Effector memory CD4-positive, alpha-beta T cell (primary cell): Measurements from ENCODE around the gene KLHDC4.
A peak's percentile ranks its signal among the peaks of the same experiment; 100 is the strongest.
"Not testable (repeated sequence)": the region's sequence is repeated elsewhere in the genome, so short reads cannot be mapped to it uniquely, and the experiment has no call there.

Experiments
- DNase-seq, 3 donors: peaks; one replicate each; pipeline ENCODE4 v3.0.0-alpha.2; 2020
- H3K27ac ChIP-seq: 2 replicates; pipeline ENCODE4 v1.7.0; 2013; ENCODE audit warnings: mild to moderate bottlenecking, low read length, moderate library complexity; ENCODE audit not compliant: insufficient read depth, poor library complexity, severe bottlenecking
- H3K27me3 ChIP-seq: replicated peaks from 2 replicates; pipeline ENCODE4 v1.7.0; 2013; ENCODE audit warnings: mild to moderate bottlenecking, low read length; ENCODE audit not compliant: insufficient read depth, control insufficient read depth, poor library complexity, severe bottlenecking
- H3K36me3 ChIP-seq: 2 replicates; pipeline ENCODE4 v1.7.0; 2013; ENCODE audit warnings: mild to moderate bottlenecking, low read length, moderate library complexity; ENCODE audit not compliant: control insufficient read depth, insufficient read depth
- H3K4me1 ChIP-seq: 2 replicates; pipeline ENCODE4 v1.7.0; 2013; ENCODE audit warnings: low read length, mild to moderate bottlenecking; ENCODE audit not compliant: control insufficient read depth, insufficient read depth, poor library complexity, severe bottlenecking
- H3K4me3 ChIP-seq: 2 replicates; pipeline ENCODE4 v1.7.0; 2013; ENCODE audit warnings: low read length, low read depth, mild to moderate bottlenecking; ENCODE audit not compliant: insufficient read depth, poor library complexity, severe bottlenecking
- H3K9me3 ChIP-seq: 2 replicates; pipeline ENCODE4 v1.7.0; 2013; ENCODE audit warnings: mild to moderate bottlenecking, low read length, moderate library complexity; ENCODE audit not compliant: control insufficient read depth

Gene KLHDC4

GRCh38 chr16:87722590-87723225 lies 43.1 kb downstream of the KLHDC4 start:
- H3K27me3 ChIP-seq, result no peaks in the 10 kb centered on the region
- H3K27ac ChIP-seq, result no peak overlapping the region
- no peaks in the 10 kb centered on the region for H3K4me1 ChIP-seq
- H3K4me3 ChIP-seq, result no peak overlapping the region
- H3K36me3 ChIP-seq, result peaks cover 37% of the 10 kb centered on the region
- no peaks in the 10 kb centered on the region for H3K9me3 ChIP-seq
- no peak for DNase-seq

- Histone ChIP-seq H3K9me3 (no peaks in the 10 kb centered on the region), H3K27ac (no peak overlapping the region), H3K36me3 (peaks cover 34% of the 10 kb centered on the region), H3K4me1 (no peaks in the 10 kb centered on the region), H3K4me3 (no peak overlapping the region), H3K27me3 (no peaks in the 10 kb centered on the region)
- DNase-seq, result no peak
Observed at GRCh38 chr16:87721622-87722585, 43.9 kb downstream of the KLHDC4 start.

- no peak for DNase-seq
- Histone ChIP-seq H3K27ac (no peak overlapping the region), H3K4me1 (no peaks in the 10 kb centered on the region), H3K4me3 (no peak overlapping the region), H3K9me3 (no peaks in the 10 kb centered on the region), H3K27me3 (no peaks in the 10 kb centered on the region), H3K36me3 (peaks cover 26% of the 10 kb centered on the region)
Observed at GRCh38 chr16:87720446-87720845, 45.3 kb downstream of the KLHDC4 start.

GRCh38 chr16:87718831-87719230 lies 47.0 kb downstream of the KLHDC4 start:
- H3K27ac ChIP-seq, DNase-seq, H3K27me3 ChIP-seq, H3K4me1 ChIP-seq, H3K4me3 ChIP-seq, H3K9me3 ChIP-seq: not testable (repeated sequence)
- peaks cover 24% of the 10 kb centered on the region for H3K36me3 ChIP-seq

GRCh38 chr16:87715658-87716057 lies 50.1 kb downstream of the KLHDC4 start:
- H3K36me3 ChIP-seq, result peaks cover 10% of the 10 kb centered on the region

GRCh38 chr16:87715231-87715630 lies 50.6 kb downstream of the KLHDC4 start:
- Histone ChIP-seq H3K27ac (no peak overlapping the region), H3K4me1 (peaks cover 7% of the 10 kb centered on the region), H3K4me3 (no peak overlapping the region), H3K36me3 (peaks cover 14% of the 10 kb centered on the region), H3K27me3 (no peaks in the 10 kb centered on the region), H3K9me3 (no peaks in the 10 kb centered on the region)
- no peak for DNase-seq

More at GRCh38 chr16:87715658-87716057, 50.1 kb downstream of the KLHDC4 start:
- no peak for DNase-seq
- no peak overlapping the region for H3K27ac ChIP-seq
- H3K27me3 ChIP-seq, result no peaks in the 10 kb centered on the region
- no peaks in the 10 kb centered on the region for H3K9me3 ChIP-seq
- peaks cover 7% of the 10 kb centered on the region for H3K4me1 ChIP-seq
- H3K4me3 ChIP-seq, result no peak overlapping the region

GRCh38 chr16:87713451-87714229 lies 52.1 kb downstream of the KLHDC4 start:
- Histone ChIP-seq H3K36me3 (peaks cover 27% of the 10 kb centered on the region), H3K4me1 (peaks cover 7% of the 10 kb centered on the region), H3K9me3 (no peaks in the 10 kb centered on the region), H3K4me3 (no peak overlapping the region), H3K27ac (peak overlapping the region; percentile 18), H3K27me3 (no peaks in the 10 kb centered on the region)
- DNase-seq, result peak in 2 of 3 donors; percentile 23 to 26

- Histone ChIP-seq H3K27me3 (no peaks in the 10 kb centered on the region), H3K9me3 (no peaks in the 10 kb centered on the region), H3K4me3 (no peak overlapping the region), H3K36me3 (peaks cover 40% of the 10 kb centered on the region), H3K27ac (no peak overlapping the region), H3K4me1 (peaks cover 7% of the 10 kb centered on the region)
- no peak for DNase-seq
Observed at GRCh38 chr16:87712184-87712762, 53.5 kb downstream of the KLHDC4 start.

- Histone ChIP-seq H3K4me1 (peaks cover 7% of the 10 kb centered on the region), H3K27me3 (no peaks in the 10 kb centered on the region), H3K27ac (no peak overlapping the region), H3K36me3 (peaks cover 50% of the 10 kb centered on the region), H3K4me3 (no peak overlapping the region), H3K9me3 (no peaks in the 10 kb centered on the region)
- DNase-seq, result no peak
Observed at GRCh38 chr16:87710887-87711286, 54.9 kb downstream of the KLHDC4 start.
